Measurements from ENCODE around the gene TBX3.

Gene TBX3

GRCh38 chr12:114682785-114683708 is 928 bp downstream of the TBX3 start:
- DNase-seq (ENCODE audit: low read depth in 2 of 2, low spot score in 1 of 2), result no peak

- DNase-seq (ENCODE audit: low read depth in 2 of 2, low spot score in 1 of 2), result no peak
Measured at GRCh38 chr12:114682106-114682784, 1.7 kb downstream of the TBX3 start.

- DNase-seq (ENCODE audit: low read depth in 2 of 2, low spot score in 1 of 2), result no peak
Measured at GRCh38 chr12:114681116-114681871, 2.7 kb downstream of the TBX3 start.

- DNase-seq (ENCODE audit: low read depth in 2 of 2, low spot score in 1 of 2), result no peak
Measured at GRCh38 chr12:114680604-114681069, 3.3 kb downstream of the TBX3 start.

- DNase-seq (ENCODE audit: low read depth in 2 of 2, low spot score in 1 of 2), result no peak
Measured at GRCh38 chr12:114679942-114680341, 4.0 kb downstream of the TBX3 start.

- DNase-seq (ENCODE audit: low read depth in 2 of 2, low spot score in 1 of 2), result no peak
Measured at GRCh38 chr12:114679452-114679875, 4.5 kb downstream of the TBX3 start.

GRCh38 chr12:114678718-114679117 is 5.3 kb downstream of the TBX3 start:
- DNase-seq (ENCODE audit: low read depth in 2 of 2, low spot score in 1 of 2), result no peak

GRCh38 chr12:114678028-114678427 is 5.9 kb downstream of the TBX3 start:
- no peak for DNase-seq (ENCODE audit: low read depth in 2 of 2, low spot score in 1 of 2)

GRCh38 chr12:114676142-114676741 is 7.7 kb downstream of the TBX3 start:
- no peak for DNase-seq (ENCODE audit: low read depth in 2 of 2, low spot score in 1 of 2)

- DNase-seq (ENCODE audit: low read depth in 2 of 2, low spot score in 1 of 2), result no peak
Measured at GRCh38 chr12:114674251-114675047, 9.5 kb downstream of the TBX3 start.

- no peak for DNase-seq (ENCODE audit: low read depth in 2 of 2, low spot score in 1 of 2)
Measured at GRCh38 chr12:114673901-114674250, 10.1 kb downstream of the TBX3 start.

GRCh38 chr12:114673169-114673833 is 10.7 kb downstream of the TBX3 start:
- no peak for DNase-seq (ENCODE audit: low read depth in 2 of 2, low spot score in 1 of 2)

- no peak for DNase-seq (ENCODE audit: low read depth in 2 of 2, low spot score in 1 of 2)
Measured at GRCh38 chr12:114672817-114673168, 11.2 kb downstream of the TBX3 start.

GRCh38 chr12:114671443-114672411 is 12.2 kb downstream of the TBX3 start:
- DNase-seq (ENCODE audit: low read depth in 2 of 2, low spot score in 1 of 2), result no peak

- no peak for DNase-seq (ENCODE audit: low read depth in 2 of 2, low spot score in 1 of 2)
Measured at GRCh38 chr12:114671066-114671442, 12.9 kb downstream of the TBX3 start.

- DNase-seq (ENCODE audit: low read depth in 2 of 2, low spot score in 1 of 2), result no peak
Measured at GRCh38 chr12:114670291-114670980, 13.5 kb downstream of the TBX3 start.

- no peak for DNase-seq (ENCODE audit: low read depth in 2 of 2, low spot score in 1 of 2)
Measured at GRCh38 chr12:114669401-114670290, 14.3 kb downstream of the TBX3 start.

Data from stimulated activated CD8-positive, alpha-beta memory T cell treated with anti-CD3 and anti-CD28 coated beads, Interleukin-4, amount 100 ng/mL, for 4 hours (primary cell).